DMS79 treated with DMSO at 0.1 percent for 48 hours (cell line): ENCODE results near the gene C8A.

Experiments
- DNase-seq: peaks from one replicate; lab custom pipeline; 2025; lab: John Stamatoyannopoulos, UW

Gene C8A

DNA sequence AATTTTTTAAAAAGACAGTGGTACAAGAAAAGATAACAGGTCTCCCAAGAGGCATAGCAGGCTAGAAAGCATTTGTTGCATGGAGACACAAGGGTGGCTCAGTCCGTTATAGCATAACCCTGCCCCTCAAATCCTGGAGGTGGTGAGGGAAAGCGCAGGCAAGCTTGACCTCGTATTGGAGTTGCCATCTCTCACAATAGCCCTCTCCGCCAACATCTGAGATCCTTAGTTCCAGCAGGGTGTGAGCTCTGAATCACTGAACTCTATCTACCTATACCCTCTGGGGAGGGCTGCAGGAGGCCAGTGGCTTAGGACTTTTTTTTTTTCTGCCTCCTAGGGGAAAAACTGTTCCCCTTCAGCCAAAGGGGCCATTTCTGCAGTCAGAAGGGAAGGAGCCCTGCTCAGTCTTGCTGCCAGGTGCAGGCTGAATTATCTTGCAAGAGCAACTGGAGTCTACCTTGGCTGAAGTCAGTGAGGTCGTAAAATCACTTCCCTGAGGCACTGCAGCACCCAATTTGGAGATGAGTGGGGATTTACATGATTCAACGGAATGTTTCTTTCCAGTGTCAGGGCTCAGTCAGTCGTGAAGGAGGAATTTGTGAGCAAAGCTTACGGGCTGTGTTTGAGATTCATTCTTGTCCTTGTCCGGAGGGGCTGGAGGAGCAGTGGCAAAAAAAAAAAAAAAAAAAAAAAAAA lies 17.2 kb upstream of the C8A start:
- DNase-seq: no peak

DNA sequence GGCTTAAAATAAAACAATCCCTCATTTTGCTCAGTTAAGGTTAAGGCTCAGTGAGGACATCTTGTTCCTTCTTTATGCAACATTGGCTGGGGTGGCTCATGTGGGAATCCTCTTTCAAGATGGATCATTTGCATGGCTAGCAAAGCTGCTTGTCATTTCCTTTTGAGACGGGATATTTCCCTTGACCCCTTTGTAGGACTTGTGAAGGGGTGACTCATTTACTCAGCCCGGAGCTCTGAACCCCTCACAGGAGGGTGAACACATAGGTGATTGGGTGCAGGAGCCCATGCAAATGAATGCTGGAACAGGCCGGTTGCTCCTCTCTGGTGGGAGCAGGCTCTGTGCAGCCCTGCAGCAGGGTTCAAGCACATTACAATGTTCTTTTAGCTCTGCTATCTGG lies 15.8 kb upstream of the C8A start:
- DNase-seq: no peak

DNA sequence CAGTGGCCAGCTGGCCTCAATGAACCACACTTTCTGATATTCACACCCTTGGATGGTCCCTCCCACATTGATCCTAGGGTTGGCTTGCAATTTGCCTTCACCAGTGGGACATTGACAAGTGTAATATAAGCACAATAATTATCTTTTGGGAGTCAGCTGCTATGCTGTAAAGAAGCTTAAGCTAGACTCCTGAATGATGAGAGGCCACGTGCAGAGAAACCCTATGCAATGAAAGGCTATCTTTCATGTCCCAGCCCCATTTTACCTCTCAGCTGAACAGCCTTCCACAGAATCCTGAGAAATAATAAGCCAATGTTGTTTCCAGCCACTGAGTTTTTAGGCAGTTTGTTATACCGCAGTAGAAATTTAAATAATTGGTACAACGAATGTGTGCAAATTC lies 11.1 kb upstream of the C8A start:
- DNase-seq: no peak

DNA sequence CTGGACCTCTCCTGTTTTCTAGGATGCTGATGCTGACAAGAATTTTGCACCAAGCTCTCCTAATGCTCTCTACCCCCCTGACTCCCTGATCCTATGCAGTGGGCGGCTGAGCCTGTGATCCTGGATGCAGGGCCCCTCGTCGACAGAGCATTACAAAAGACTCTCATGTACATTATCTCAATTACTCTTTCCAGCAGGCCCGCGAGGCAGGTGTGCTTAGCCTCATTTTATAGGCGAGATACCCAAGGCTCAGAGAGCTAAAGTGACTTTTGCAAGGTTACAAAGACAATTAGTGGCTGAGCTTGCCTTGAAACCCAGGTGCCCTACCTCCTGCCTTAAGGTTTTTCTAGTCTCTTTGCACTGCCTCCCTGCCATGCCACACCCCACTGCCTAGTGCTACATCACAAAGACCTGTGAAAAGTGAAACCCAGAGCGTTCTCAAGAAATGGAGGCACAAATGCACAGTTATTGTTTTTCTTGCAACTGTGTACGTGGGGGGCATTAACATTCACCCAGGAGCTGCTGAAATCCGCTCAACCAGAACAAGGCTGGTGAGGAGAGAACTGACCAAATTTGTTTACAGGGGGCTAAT lies 10.0 kb upstream of the C8A start:
- no peak for DNase-seq

DNA sequence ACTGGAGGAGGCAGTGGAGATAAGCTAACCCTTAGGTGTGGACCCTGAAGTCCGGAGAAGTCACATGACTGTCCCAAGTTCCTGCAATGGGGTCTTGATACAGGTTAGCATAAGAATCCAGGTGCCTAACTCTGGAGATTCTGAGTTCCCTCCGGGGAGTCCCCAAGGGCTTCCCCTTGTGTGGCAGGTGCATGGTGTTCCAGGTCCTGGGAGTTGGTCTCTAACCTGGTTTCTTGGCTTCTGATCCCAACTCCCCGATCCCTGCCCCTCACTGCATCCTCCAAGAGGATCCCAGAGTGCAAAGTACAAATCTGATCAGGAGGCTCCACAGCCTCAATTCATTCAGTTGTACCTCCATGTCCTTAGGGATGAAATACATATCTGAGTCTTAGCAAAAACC lies 9.3 kb upstream of the C8A start:
- DNase-seq: no peak

DNA sequence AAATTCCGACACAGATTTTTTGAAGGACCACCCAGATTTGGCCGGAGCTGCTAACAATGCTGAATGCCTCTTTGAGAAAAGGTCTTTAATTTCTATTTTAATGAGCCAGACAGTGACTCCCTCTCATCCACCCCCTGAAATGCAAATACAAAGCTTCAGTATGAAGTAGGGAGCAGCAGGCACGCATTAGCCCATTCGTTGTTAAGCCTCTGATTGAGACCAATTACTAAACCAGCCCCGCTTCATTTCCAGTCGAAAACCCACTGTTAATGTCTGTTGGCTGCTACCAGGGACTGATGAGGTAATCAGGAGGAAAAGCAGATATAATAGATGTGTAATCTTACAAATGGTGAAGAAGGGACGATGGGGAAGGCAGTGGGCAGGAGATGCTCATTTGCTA lies 4.8 kb upstream of the C8A start:
- no peak for DNase-seq

DNA sequence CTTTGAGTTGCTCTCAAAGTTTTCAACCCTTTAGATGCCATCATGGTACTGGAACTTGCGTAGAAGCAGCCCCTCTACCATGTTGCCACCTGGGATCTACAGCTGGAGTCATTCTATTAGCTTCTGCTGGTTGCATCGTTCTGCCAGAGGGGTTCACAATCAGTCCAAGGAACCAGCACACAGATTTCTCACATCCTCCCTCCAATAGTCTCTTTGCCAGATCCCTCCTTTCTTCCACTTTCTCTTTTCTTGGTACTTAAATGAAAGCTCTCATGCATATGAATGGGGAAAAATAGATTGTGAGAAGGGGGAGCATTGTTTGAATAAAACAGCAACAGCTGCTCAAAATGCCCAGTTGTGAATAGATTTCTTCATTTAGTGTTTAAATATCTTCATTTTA lies 4.2 kb upstream of the C8A start:
- DNase-seq: no peak

DNA sequence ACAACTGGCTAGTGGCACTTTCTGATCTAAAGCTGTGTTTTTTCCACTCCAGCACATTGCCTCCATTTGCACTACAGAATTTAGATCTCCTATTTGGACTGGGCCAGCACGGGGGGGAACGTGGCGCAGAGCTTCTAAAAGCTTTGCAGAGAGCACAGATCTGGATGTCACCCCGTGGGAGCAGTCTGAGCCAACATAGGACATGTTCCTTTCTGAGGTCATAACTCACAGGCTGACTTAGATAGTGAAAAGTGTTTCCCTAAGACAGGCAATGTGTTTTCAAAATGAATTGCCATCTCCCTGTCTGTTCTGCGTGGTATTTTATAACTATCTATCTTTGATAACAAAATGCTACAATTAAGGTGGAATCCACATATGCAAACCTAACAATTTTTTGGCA lies 3.7 kb upstream of the C8A start:
- no peak for DNase-seq

DNA sequence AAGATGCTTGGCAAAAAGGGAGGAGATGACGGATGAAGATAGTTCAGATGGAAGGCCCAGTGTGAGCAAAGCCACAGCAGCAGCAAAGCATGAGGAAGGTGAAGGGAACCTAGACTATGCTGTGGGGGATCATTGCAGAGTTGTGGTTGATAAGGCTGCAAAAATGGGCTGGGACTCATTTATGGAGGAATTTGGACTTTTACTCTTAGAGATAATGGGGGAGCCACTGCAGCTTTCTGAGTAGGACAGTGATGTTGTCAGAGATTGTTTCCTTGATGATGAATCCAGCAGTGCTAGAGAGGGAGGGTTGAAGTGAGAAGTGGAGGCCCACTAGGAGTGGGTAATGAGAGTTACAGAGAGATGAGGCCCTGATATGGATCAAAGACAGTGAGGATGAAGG lies 2.1 kb upstream of the C8A start:
- no peak for DNase-seq

DNA sequence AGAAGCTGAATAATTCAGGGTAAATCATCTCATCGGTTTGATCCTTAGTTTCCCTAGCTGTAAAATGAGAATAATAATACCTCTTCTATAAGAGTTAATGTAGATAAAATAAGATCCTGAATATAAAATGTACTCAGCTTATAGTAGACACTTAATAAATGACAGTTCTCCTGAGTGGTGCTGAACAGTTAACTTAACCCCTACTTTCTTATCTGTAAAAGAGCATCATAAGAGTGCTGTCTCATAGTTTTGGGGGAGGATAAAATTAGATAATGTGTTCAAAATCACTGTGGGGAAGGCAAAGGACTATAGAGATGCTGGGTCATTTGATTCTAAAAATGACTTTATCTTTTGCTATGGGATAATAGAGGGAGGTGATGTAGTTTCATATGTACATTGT lies 593 bp downstream of the C8A start:
- DNase-seq: no peak

DNA sequence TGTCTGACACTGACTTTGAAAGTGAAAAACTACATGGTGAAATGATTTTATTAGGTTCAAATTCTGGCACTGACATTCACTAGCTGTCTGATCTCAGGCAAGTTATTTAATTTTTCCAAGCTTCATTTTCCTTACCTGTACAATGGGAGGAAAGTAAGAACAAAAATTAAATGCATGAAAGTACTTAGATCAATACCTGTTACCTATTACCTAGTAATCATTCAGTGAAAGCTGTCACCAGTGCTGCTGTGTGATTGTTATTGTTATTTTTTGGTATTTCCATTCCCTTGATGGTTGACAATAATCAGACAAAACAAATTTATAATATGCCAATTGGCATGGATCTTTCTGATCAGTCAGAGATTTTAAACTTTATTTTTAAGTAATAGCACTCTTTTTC lies 1.6 kb downstream of the C8A start:
- no peak for DNase-seq

DNA sequence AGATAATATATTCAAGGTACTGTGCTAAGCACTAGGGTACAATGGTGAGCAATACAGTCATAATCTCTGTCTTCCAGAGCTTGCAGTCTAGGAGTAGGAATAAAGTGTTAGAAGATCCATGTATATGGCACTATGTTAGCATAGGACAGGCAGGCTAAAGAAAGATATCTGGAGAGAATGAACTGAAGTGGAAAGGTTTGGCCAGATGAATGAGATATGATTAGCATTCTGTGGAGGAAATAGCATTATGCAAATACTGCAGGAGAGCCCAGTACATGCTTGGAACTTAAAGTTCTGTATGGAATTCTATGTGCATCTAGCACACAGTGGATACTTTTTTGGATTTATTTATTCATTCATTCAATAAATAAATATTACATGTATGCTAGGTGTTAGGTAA lies 4.7 kb downstream of the C8A start:
- DNase-seq: no peak

DNA sequence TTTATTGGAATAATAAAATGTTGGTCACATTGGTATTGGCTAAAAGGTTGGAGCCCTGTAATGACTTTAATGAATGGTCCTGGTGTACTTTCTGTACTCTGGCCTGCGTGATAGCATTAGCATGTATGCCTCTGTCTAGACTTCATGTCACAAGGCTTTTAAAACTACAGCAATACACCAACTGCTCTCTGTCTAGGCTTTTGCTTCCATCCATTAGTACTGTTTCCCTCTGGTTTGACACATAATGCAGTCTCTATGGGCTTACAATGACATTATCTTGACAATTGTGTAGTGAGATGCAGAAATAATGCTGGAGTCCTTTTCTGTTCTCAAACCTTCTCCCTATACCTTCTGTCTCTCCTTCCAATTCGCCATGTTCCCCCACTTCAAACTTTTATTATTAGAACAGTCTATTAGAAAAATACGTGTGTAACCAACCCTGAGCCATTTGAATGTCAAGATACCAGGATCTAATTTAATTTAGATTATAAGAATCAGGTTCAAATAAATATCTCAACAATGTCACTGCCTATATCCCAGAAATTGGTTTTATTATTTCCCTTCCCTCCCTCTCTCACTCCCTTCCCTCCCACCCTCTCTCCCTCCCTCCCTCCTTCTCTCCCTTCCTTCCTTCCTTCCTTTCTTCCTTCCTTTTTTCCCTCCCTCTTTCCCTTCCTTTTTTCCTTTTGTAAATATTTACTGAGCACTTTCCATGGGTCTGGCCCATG lies 8.8 kb downstream of the C8A start:
- DNase-seq: no peak

DNA sequence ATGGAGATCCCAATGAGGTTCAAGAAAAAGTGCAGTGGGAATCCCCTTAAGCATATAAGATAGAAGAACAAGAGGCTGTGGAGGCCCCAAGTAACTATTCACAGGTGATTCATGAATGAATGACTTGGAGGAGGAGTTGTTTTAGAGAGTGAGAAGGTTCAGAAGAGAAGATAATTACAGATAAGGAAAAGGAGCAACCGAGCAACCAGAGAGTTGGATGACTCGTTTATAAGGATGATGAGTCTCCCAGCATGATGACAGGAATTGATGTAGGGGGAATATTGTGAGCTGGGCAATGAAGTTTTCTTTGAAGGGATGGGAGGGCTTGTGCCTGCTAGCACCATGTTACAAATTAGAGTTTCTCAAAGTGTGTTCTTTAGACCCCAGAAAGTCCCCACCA lies 9.8 kb downstream of the C8A start:
- no peak for DNase-seq

DNA sequence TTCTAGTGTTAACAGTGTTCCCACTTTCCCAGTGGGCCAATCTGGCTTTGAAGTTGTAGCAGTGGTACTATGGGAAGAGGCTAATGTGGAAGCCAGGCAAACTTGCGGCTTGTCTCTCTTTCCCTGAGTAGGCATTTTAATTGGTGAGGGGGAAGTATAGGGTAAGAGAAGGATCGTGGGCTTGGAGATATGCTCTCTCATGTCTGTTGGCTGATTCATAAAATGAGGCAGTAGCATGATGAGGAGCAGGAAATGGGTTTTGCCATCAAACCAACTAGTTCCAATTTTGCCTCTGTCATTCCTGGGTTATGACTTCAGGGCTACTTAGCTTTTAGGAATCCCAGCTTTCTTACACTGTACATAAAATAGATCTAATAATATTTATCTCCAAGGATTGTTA lies 12.1 kb downstream of the C8A start:
- no peak for DNase-seq

DNA sequence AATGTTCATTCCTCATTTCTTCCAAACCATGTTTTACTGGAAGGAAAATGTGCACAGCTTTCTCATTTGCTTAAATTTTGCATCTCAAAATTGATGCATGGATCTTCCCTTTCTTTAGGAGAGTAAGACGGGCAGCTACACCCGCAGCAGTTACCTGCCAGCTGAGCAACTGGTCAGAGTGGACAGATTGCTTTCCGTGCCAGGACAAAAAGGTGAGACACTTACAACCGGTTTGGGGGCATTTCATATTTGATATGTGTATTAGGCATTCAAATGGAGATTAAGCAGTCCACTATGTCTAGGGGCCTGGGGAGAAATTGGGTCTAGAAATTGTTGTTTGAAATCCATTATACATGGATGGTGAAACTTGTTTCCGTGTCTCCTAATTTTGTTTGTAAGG lies 12.9 kb downstream of the C8A start:
- no peak for DNase-seq

DNA sequence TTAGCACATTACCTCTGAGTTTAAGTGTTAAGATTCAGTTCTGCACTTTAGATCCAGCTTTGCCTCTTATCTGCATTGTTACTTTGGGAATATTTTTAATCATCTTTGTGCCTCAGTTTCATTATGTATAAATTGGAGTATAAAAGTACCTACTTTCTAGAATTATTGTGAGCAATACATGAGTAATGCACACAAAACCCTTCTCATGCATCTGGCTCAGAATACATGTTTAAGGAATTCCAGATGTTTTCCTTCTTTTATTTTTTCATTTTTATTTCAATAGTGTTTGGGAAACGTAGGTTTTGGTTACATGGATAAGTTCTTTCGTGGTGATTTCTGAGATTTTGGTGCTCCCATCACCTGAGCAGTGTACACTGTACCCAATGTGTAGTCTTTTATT lies 14.2 kb downstream of the C8A start:
- DNase-seq: no peak

DNA sequence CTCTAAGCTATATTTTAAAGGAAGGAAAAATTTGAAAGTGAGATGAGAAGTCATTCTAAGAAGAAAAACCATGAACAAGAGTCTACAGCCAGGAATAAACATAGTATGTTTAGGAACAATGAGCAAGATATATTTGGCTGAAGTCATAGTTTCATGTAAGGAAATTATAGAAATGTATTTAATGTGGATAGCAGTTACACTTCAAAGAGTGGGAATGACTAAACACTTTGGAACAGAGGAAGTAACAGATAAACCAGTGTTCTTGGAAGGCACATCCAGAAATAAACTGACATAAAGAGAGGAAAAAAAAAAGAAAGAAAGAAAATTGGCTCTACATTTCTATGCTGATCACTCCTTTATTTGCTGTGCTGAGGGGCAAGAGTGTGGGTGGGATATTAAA lies 18.0 kb downstream of the C8A start:
- DNase-seq: no peak

DNA sequence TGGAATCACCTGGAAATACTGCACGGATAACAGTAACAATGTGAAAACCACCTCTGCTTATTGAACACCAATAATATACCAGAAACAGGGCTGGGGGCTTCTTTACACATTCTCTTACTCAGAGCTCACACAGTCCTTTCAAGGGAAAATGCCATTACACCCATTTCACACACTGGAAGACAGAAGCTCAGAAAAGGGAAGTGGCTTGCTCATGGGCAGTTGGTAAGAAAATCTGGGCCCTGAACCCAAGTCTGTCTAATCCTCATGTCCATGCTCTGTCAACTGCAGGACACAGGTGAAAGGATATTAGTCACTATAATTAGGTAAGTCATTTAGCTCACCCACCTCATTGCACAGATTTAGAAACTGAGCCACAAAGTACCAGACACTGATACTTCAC lies 18.6 kb downstream of the C8A start:
- DNase-seq: no peak

DNA sequence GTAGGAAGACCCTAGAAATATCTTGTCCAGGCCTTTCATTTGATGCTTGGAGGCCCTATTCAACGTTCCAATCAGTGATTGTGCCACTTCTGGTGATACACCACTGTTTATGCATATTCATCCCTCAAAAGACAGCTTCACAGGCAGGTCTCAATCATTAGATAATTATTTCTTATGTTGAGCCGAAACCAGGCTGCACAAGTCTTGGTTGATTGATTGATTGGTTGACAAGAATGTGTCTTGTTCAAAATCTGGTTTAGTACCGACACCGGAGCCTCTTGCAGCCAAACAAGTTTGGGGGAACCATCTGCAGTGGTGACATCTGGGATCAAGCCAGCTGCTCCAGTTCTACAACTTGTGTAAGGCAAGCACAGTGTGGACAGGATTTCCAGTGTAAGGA lies 20.1 kb downstream of the C8A start:
- no peak for DNase-seq

DNA sequence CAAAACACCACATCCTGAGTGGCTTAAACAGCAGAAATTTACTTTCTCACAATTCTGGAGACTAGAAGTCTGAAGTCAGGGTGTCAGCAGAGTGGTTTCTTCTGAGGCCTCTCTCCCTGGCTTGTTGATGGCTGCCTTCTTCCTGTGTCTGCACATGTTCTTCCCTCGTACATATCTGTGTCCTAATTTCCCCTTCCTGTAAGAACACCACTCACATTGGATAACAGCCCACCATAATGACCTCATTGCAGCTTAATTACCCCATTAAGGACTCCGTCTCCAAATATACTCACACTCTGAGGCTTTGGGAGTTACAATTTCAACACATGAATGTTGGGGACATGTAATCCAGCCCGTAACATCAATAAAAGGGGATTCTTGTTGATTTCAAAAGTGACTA lies 23.4 kb downstream of the C8A start:
- no peak for DNase-seq

DNA sequence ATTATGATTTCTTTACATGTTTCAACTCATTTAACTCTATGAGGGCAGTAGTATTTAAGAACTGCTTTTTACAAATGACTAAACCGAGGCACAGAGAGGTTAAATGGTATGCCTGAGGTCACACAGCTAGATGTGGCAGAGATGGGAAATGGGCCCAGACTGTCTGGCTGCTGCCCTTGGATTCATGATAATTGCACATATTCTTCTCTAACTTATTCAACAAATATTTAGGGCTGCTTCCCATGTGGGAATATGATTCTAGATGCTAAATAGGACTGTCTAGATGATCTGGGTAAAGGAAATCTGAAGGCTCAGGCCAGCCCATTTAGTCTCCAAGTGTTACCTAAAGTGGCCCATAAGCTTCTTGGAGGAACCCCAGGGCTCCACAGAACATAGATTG lies 26.2 kb downstream of the C8A start:
- DNase-seq: no peak

DNA sequence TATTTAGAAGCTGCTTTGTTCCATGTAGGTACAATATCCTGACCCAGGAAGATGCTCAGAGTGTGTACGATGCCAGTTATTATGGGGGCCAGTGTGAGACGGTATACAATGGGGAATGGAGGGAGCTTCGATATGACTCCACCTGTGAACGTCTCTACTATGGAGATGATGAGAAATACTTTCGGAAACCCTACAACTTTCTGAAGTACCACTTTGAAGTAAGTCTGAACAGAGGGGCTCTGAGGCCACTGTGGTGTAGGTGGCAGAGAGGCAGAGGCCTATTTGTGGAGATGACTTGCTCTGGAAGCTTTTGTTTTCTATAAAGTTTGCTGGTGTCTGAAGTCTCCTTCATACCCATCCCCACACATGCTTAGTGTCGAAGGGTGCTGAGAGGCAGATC lies 26.8 kb downstream of the C8A start:
- no peak for DNase-seq

DNA sequence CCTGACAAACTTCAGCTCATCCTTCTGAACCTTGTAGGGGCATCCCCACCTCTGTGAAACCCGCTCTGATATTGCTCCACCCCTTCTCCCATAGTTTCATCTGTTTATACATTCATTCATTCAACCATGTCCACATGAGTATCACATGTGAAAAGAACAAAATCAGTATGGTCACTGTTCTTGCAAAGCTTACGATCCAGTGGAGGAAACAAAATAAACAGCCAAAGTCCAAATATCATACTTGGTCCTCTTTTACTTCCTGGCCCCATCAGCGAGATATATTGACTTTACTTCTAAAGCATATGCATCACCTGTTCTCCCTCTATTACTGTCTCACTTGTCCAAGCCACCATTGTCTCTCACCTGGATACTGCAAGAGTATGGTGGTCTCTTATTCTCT lies 35.6 kb downstream of the C8A start:
- no peak for DNase-seq
